Omental fat pad (tissue), 4 donors: Measurements from ENCODE around the gene ATAD3A. TPM values are rescaled to one million over a fixed set of nuclear protein-coding genes. Genes with fewer than 3 reads are reported as not detected.
"Not testable (repeated sequence)": the region's sequence is repeated elsewhere in the genome, so short reads cannot be mapped to it uniquely, and the experiment has no call there.

Experiments used
- ATAC-seq: fragments of 150-250 bp; one replicate; pipeline ENCODE4 v1.9.1; 2016; ENCODE audit warnings: mild to moderate bottlenecking, moderate library complexity; ENCODE audit not compliant: low FRiP score
- DNase-seq: peaks from one replicate; pipeline ENCODE4 v3.0.0-alpha.2; 2019; ENCODE audit warnings: low spot score
- total RNA-seq, 4 donors: library from RNA; depleted of rRNA; stranded (reverse); fragments of >200 nt; gene quantifications; one replicate each; pipeline ENCODE4 v1.1.0, GENCODE V29; 2016
- TF ChIP-seq, protein P1 (sequence below), 3 donors: fragments of 450-650 bp; IDR thresholded peaks; one replicate each; pipeline ENCODE4 v1.5.1; 2016 to 2017; ENCODE audit warnings: antibody characterized with exemption in 3 of 3, mild to moderate bottlenecking in 3 of 3, moderate library complexity in 2 of 3

The ATAD3A gene
- total RNA-seq, 4 donors from 2014 or later = 17.3 to 38.5 (median 20.7) TPM

DNA sequence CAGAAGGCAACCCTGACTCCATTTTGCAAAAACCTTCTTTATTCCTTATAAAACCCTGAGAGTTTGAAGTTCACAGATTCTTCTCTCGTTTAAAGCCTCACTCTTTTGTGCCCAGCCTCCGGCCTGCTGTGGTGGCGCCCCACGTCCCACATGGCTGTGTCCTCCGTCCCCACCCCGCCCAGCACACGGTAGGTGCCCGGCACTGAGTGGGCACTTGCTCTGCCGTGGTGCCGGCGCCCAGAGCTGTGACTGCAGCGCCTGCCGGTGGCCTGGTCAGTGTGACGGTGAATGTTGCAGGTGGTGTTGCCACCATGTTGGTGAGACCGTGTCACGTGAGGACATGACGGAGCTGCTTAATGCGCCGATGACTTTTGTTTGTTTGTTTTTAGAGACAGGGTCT lies 9.4 kb downstream of the ATAD3A start:
- DNase-seq = no peak
- ATAC-seq = no peak
- TF ChIP-seq, protein P1, sequence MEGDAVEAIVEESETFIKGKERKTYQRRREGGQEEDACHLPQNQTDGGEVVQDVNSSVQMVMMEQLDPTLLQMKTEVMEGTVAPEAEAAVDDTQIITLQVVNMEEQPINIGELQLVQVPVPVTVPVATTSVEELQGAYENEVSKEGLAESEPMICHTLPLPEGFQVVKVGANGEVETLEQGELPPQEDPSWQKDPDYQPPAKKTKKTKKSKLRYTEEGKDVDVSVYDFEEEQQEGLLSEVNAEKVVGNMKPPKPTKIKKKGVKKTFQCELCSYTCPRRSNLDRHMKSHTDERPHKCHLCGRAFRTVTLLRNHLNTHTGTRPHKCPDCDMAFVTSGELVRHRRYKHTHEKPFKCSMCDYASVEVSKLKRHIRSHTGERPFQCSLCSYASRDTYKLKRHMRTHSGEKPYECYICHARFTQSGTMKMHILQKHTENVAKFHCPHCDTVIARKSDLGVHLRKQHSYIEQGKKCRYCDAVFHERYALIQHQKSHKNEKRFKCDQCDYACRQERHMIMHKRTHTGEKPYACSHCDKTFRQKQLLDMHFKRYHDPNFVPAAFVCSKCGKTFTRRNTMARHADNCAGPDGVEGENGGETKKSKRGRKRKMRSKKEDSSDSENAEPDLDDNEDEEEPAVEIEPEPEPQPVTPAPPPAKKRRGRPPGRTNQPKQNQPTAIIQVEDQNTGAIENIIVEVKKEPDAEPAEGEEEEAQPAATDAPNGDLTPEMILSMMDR (IDR thresholded peaks at IDR 0.05) = no peak

- DNase-seq, ATAC-seq: not testable (repeated sequence)
Measured at GRCh38 chr1:1522536-1522935, 10.6 kb downstream of the ATAD3A start.

- DNase-seq, ATAC-seq: not testable (repeated sequence)
Measured at GRCh38 chr1:1523226-1523625, 11.3 kb downstream of the ATAD3A start.

DNA sequence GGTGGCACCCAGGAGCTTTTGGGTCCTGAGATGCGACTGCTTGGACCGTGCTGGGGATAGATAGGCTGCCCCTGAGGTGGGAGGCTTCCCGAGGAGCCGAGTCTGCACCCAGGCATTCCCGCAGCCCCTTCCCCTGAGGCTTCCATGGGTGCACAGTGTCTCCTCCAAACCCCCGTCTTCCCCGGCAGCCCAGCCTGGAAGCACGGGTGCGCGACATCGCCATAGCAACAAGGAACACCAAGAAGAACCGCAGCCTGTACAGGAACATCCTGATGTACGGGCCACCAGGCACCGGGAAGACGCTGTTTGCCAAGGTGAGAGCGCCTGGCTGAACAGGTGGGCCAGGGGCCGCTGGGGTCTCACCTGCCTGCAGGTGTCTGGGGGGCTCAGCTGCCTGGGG lies 11.7 kb downstream of the ATAD3A start:
- DNase-seq, ATAC-seq: not testable (repeated sequence)

- not testable (repeated sequence) for ATAC-seq, DNase-seq
Measured at GRCh38 chr1:1524750-1525383, 12.9 kb downstream of the ATAD3A start.

- ATAC-seq, DNase-seq: not testable (repeated sequence)
Measured at GRCh38 chr1:1526476-1526875, 14.5 kb downstream of the ATAD3A start.

DNA sequence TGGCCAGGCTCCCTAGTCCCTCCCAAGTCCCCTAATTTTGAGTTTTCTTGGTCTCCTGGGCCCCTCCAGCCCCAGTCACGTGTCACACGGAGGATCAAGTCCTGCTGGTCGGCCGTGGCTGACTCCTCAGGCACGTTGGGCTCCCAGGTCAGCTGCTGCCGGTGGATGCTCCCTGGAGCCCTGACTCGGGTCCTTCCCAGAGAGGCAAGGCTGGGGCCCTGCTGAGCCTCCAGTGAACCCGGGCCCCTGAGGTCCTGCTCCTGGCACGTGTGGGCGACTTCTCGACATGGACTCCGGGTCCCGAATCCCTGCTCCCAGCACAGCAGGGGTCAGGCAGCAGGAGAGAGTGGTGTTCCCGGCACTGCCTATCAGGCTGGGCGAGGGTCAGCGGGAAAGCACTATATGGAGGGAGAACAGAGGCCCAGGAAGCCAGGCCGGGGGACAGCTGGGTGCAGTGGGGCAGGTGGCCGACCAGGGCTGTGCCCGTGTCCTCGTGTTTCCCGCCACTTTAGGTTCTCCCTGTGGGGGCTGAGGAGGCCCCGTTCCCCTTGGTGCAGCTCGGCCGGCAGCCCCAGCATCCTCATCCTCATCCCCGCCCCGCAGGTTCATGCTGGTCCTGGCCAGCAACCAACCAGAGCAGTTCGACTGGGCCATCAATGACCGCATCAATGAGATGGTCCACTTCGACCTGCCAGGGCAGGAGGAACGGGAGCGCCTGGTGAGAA lies 15.3 kb downstream of the ATAD3A start:
- ATAC-seq = no peak
- DNase-seq = no peak

DNA sequence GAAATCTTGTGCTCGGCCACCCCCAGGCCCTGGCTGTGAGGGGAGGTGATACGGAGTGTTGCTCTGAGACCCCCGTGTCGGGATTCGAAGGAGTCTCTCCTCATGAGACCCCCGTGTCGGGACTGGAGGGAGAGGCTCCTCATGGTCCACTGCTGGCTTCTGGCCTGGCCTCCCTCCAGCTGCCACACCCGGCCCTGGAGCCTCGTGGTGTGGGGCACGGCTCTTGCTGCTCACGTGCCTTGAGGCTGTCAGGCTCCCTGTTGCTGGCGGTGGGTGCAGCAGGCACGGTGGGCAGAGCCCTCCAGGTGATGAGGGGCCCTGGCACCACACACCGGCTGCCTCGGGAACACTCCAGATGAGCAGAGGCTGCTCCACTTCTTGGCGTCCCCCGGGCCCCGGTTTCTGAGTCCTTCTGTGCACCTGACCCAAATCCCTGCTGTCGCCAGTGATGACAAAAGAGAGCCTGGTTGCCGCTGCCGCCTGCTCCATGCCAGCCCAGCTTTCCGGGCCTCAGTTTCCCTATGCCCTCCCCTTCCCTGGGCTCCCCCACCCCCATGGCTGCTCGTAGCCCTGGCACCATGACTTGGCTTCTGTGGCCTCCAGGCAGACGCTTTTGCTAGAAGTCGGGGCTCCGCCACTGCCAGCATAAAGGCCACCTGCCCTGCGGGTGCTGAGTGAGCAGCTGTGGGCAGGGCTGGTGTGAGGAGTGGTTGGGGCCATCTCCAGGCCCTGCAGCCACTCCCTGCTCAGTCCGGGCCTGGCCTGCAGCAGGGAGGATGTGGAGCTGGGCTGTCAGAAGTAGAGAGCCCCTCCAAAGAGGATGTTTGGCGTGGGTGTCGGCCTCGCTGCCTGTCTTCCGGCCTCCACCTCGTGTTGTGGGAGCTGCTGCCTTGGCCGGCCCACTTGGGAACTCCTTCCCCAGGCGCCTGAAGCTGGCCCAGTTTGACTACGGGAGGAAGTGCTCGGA lies 16.6 kb downstream of the ATAD3A start:
- TF ChIP-seq, protein P1 (IDR thresholded peaks at IDR 0.05) = no peak
- no peak for ATAC-seq
- DNase-seq = no peak

More for the DNA sequence above, 15.3 kb downstream of the ATAD3A start:
- TF ChIP-seq, protein P1 (IDR thresholded peaks at IDR 0.05) = no peak

DNA sequence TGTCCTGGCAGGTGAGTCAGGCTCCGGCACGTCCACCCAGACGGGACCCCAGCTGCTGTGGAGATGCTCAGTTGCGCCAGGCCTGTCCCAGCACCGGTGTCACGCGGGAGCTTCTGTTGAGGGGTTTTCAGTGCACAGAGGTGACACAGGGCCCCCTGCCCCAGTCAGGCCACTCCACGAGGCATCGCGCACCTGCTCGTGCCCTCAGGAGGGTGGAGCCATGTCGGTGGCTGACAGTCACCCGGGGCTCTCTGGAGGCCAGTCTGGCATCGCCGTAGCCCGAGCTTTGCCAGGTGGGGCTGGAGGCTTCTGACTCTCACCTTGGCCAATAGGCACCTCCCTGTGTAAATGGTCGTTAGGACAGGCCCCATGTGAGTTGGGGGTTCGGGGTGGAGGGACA lies 17.4 kb downstream of the ATAD3A start:
- ATAC-seq = no peak
- TF ChIP-seq, protein P1 (IDR thresholded peaks at IDR 0.05) = no peak
- DNase-seq = no peak
